Measurements from ENCODE around the gene P4HA1.
A peak's percentile ranks its signal among the peaks of the same experiment; 100 is the strongest.

Gene P4HA1

DNA sequence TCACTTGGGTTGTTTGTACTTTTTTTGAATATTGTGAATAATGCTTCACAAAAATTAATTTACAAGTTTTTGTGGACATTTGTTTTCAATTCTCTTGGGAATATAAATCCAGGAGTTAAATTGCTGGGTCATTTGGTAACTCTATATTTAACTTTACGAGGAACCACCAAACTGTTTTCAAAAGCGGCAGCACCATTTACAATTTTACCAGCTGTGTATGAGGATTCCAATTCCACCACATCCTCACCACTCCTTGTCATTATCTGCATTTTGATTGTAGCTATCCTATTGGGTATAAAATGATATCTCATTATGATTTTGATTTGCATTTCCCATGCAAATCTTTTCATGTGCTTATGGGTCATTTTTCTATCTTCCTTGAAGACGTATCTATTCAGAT, 9.6 kb upstream of the P4HA1 start:
- TF ChIP-seq, protein P1, sequence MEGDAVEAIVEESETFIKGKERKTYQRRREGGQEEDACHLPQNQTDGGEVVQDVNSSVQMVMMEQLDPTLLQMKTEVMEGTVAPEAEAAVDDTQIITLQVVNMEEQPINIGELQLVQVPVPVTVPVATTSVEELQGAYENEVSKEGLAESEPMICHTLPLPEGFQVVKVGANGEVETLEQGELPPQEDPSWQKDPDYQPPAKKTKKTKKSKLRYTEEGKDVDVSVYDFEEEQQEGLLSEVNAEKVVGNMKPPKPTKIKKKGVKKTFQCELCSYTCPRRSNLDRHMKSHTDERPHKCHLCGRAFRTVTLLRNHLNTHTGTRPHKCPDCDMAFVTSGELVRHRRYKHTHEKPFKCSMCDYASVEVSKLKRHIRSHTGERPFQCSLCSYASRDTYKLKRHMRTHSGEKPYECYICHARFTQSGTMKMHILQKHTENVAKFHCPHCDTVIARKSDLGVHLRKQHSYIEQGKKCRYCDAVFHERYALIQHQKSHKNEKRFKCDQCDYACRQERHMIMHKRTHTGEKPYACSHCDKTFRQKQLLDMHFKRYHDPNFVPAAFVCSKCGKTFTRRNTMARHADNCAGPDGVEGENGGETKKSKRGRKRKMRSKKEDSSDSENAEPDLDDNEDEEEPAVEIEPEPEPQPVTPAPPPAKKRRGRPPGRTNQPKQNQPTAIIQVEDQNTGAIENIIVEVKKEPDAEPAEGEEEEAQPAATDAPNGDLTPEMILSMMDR (IDR thresholded peaks at IDR 0.05; ENCODE audit: insufficient read depth, low read length, poor library complexity, severe bottlenecking): no peak
- no peak for DNase-seq (ENCODE audit: extremely low read depth, insufficient read length)
- Histone ChIP-seq H3K4me3 (replicated peaks; ENCODE audit: low read depth, low read length) (no peak overlapping the region), H3K27me3 (replicated peaks; ENCODE audit: control insufficient read depth, insufficient read depth, low read length) (no peaks in the 10 kb centered on the region), H3K36me3 (ENCODE audit: control insufficient read depth, insufficient read depth, low read length) (no peaks in the 10 kb centered on the region; the same call in 1 of the 2 replicates)

DNA sequence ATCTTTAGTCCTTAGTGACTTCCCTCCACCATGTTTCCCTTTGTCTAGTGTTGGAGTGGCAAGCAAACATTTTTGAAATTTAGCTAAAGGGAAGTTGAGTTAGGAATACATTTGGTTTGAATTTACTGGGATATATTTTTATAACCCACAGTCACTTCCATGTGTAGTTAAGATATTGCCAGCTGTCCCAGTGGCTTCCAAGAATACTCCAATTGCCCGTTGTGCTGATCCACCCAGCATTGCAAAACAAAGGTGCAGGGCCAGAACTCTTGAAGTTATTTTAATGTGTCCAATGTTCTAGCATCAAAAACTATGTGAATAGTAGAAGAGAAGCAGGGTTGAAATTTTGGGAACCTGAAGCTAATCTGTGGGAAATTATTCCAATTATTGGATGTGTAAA, 2.5 kb upstream of the P4HA1 start:
- TF ChIP-seq, protein P1 (IDR thresholded peaks at IDR 0.05; ENCODE audit: insufficient read depth, low read length, poor library complexity, severe bottlenecking): no peak
- Histone ChIP-seq H3K36me3 (ENCODE audit: control insufficient read depth, insufficient read depth, low read length) (peaks cover 1% of the 10 kb centered on the region), H3K27me3 (replicated peaks; ENCODE audit: control insufficient read depth, insufficient read depth, low read length) (no peaks in the 10 kb centered on the region), H3K4me3 (replicated peaks; ENCODE audit: low read depth, low read length) (no peak overlapping the region)
- DNase-seq (ENCODE audit: extremely low read depth, insufficient read length): no peak

DNA sequence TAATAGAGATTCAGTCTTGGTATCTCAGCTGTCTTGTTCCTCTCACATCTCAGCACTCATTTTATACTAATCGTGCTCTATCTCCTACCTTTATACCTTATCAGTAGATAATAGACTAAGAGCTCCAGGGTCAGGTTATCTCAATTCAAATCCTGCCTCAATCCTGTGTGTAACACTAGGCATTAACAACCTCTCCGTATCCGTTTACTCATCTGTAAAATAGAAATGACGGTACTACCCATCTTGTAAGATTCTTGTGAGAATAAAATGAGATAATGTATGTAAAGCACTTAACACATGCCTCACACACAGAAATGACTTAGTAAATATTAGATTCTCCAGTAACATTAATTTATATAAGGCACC, 622 bp upstream of the P4HA1 start:
- TF ChIP-seq, protein P1 (IDR thresholded peaks at IDR 0.05; ENCODE audit: insufficient read depth, low read length, poor library complexity, severe bottlenecking): no peak
- H3K4me3 ChIP-seq (replicated peaks; ENCODE audit: low read depth, low read length): peak overlapping the region; percentile 43

DNA sequence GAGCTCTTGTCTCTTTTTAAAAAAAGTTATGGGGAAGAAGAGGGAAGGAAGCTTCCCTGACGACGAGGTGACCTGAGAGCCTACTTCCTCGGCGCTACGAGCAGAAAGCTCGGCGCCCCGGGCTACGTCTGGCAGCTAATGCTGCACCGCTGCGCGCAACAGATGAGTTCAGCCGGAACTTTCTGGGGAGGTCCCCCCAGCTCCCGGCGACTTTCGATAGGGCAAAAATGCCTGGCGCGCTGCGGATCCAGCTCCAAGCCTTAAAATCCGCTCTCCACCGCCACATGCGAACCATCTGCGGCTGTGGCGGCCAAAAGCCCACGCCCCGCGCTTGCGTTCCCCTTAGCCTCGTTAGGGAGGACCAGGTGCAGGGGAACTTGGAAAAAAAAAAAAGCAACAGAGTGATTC, 621 bp downstream of the P4HA1 start:
- H3K36me3 ChIP-seq (ENCODE audit: control insufficient read depth, insufficient read depth, low read length): peaks cover 1% of the 10 kb centered on the region
- TF ChIP-seq, protein P1 (IDR thresholded peaks at IDR 0.05; ENCODE audit: insufficient read depth, low read length, poor library complexity, severe bottlenecking): no peak
- peak overlapping the region; percentile 92 for H3K4me3 ChIP-seq (replicated peaks; ENCODE audit: low read depth, low read length)
- DNase-seq (ENCODE audit: extremely low read depth, insufficient read length): peak; percentile 82
- H3K27me3 ChIP-seq (replicated peaks; ENCODE audit: control insufficient read depth, insufficient read depth, low read length): no peaks in the 10 kb centered on the region

More for the DNA sequence above, 622 bp upstream of the P4HA1 start:
- DNase-seq (ENCODE audit: extremely low read depth, insufficient read length): no peak
- H3K36me3 ChIP-seq (ENCODE audit: control insufficient read depth, insufficient read depth, low read length): peaks cover 1% of the 10 kb centered on the region
- H3K27me3 ChIP-seq (replicated peaks; ENCODE audit: control insufficient read depth, insufficient read depth, low read length): no peaks in the 10 kb centered on the region

DNA sequence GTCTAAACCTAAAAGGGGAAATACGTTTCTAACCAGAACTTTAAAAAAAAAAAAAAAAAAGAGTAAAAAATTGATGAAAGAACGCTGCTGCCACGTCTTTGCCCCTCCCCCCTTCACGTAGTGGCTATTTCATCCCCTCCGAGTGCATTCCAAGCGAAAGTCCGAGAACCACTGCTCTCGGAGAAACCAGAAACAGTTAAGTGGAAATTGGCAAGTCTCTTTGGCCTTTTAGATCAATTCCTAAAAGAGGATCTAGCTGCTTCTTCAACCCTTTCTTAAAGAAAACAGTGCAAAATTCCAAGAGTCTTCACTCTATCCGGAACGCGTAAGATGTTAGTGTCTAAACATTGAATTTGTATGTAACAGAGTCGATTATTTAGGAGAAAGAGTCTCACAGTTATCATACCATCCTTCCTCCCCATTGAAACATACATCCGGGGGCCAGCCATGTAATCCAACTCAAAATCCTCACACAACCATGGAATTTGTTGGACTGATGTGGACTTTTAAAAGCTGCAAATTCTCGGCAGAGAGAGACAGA, 1.1 kb downstream of the P4HA1 start:
- no peaks in the 10 kb centered on the region for H3K27me3 ChIP-seq (replicated peaks; ENCODE audit: control insufficient read depth, insufficient read depth, low read length)
- TF ChIP-seq, protein P1 (IDR thresholded peaks at IDR 0.05; ENCODE audit: insufficient read depth, low read length, poor library complexity, severe bottlenecking): no peak
- peak; percentile 24 for DNase-seq (ENCODE audit: extremely low read depth, insufficient read length)
- H3K4me3 ChIP-seq (replicated peaks; ENCODE audit: low read depth, low read length): peak overlapping the region; percentile 92
- peaks cover 1% of the 10 kb centered on the region for H3K36me3 ChIP-seq (ENCODE audit: control insufficient read depth, insufficient read depth, low read length)

DNA sequence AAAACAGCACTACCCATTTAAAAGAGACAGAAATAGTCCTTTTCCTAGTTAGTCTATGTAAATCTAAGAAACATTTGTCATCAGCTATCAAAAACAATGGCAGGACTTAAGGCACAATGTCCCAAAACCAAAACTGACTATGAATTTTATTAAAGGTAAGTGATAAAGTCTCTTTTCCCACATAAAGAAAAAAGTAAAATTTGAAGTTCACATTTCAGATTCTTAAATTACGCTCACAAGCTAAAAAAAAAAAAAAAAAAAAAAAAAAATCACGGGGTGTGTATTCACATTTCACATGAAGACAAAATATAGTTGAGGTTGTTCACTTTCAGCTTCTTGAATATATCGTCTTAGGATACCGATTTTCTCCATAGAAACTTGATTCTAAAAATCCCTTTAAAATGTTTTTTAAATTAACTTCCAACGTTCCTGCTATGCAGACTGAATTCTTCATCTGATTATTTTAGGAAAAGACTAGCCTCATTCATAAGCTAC, 1.6 kb downstream of the P4HA1 start:
- Histone ChIP-seq H3K4me3 (replicated peaks; ENCODE audit: low read depth, low read length) (peak overlapping the region; percentile 92), H3K27me3 (replicated peaks; ENCODE audit: control insufficient read depth, insufficient read depth, low read length) (no peaks in the 10 kb centered on the region), H3K36me3 (ENCODE audit: control insufficient read depth, insufficient read depth, low read length) (peaks cover 3% of the 10 kb centered on the region)
- TF ChIP-seq, protein P1 (IDR thresholded peaks at IDR 0.05; ENCODE audit: insufficient read depth, low read length, poor library complexity, severe bottlenecking): no peak
- DNase-seq (ENCODE audit: extremely low read depth, insufficient read length): no peak
